WERI-Rb-1 (cell line): ENCODE data around the gene PRR11.

Experiments used
- DNase-seq: peaks from one replicate; pipeline ENCODE4 v3.0.0-alpha.2; 2020
- H3K27ac ChIP-seq: fragments of 250-450 bp; sonication (Bioruptor Pico); 2 replicates; pipeline ENCODE4 v1.5.1; 2020; ENCODE audit warnings: mild to moderate bottlenecking, moderate library complexity
- H3K27me3 ChIP-seq: fragments of 250-450 bp; sonication (Bioruptor Pico); 2 replicates; pipeline ENCODE4 v1.5.1; 2021; ENCODE audit warnings: mild to moderate bottlenecking, low read depth, moderate library complexity; ENCODE audit not compliant: insufficient read depth, severe bottlenecking
- H3K36me3 ChIP-seq: fragments of 250-450 bp; sonication (Bioruptor Pico); 2 replicates; pipeline ENCODE4 v1.5.1; 2020; ENCODE audit warnings: mild to moderate bottlenecking, moderate library complexity
- H3K4me3 ChIP-seq: 2 replicates; pipeline ENCODE4 v1.5.1; 2011; ENCODE audit warnings: low read depth, mild to moderate bottlenecking, control low read depth, low read length
- H3K9me3 ChIP-seq: fragments of 250-450 bp; sonication (Bioruptor Pico); 2 replicates; pipeline ENCODE4 v1.5.1; 2021; ENCODE audit warnings: mild to moderate bottlenecking, moderate library complexity; ENCODE audit not compliant: severe bottlenecking
- CTCF ChIP-seq: IDR thresholded peaks from 2 replicates; pipeline ENCODE4 v1.5.1; 2011; ENCODE audit warnings: low read depth, mild to moderate bottlenecking, control low read depth, inconsistent platforms, low read length

The PRR11 gene

DNA sequence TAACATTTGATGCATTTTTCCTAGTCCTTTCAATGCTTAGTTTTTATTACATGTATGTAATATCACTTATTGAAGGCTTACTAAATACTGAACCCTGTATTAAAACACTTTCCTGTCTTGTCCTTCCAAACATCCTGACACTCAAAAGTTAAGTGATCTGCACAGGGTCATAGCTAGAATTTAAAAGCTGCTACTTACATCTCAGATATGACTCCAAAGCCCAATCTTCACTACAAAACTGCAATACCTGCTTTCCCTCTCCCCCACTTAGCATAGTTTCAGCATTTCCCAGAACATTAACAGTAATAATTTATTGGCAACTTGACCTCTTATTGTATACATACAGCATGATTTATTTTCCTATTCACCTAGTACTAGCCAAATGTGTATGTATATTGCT, 44.6 kb upstream of the PRR11 start:
- Histone ChIP-seq H3K4me3 (no peak overlapping the region), H3K36me3 (peaks cover 61% of the 10 kb centered on the region)

GRCh38 chr17:59111539-59111938, 44.0 kb upstream of the PRR11 start:
- no peak for DNase-seq
- Histone ChIP-seq H3K27ac (no peak overlapping the region), H3K27me3 (no peaks in the 10 kb centered on the region), H3K9me3 (no peaks in the 10 kb centered on the region), H3K36me3 (peaks cover 64% of the 10 kb centered on the region), H3K4me3 (no peak overlapping the region)
- TF ChIP-seq CTCF, result no peak

More for the DNA sequence above, 44.6 kb upstream of the PRR11 start:
- no peak for TF ChIP-seq CTCF
- H3K27ac ChIP-seq, result no peak overlapping the region
- no peak for DNase-seq
- H3K9me3 ChIP-seq, result no peaks in the 10 kb centered on the region
- H3K27me3 ChIP-seq, result no peaks in the 10 kb centered on the region

DNA sequence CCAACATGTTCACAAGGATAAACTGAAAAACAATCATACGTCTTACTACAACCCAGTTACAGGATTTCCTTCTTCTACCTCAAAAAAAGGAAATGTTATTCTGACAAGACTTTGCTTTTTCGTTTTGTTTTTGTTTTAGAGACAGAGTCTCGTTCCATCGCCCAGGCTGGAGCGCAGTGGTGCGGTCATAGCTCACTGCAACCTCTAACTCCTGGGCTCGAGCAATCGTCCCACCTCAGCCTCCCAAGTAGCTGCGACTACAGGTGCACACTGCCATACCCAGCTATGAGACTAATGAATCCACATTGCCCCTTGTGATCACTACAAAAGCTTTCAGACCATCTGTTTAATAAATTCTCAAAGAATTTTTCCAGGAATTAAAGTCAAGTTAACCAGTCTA, 40.1 kb upstream of the PRR11 start:
- Histone ChIP-seq H3K27me3 (no peaks in the 10 kb centered on the region), H3K4me3 (no peak overlapping the region), H3K9me3 (no peaks in the 10 kb centered on the region), H3K36me3 (peaks cover 87% of the 10 kb centered on the region), H3K27ac (no peak overlapping the region)
- no peak for DNase-seq
- TF ChIP-seq CTCF, result no peak

DNA sequence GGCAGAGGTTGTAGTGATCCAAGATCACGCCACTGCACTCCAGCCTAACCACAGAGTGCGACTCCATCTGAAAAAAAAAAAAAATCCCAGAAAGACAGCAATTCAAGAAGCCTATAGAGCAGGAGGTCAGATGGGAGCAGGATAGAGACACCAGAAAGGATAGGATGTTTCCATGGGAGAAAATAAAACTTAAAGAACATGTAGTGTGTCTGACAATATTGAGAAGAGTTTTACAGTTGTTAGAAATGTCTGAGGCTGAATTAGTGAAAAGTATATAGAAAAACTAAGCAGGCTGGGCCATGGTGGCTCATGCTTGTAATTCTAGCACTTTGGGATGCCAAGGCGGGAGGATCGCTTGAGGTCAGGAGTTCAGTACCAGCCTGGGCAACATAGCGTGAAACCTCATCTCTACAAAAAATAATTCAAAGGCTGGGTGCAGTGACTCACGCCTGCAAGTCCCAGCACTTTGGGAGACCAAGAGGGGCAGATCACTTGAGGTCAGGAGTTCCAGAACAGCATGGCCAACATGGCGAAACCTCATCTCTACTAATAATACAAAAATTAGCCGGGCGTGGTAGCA, 33.6 kb upstream of the PRR11 start:
- Histone ChIP-seq H3K9me3 (no peaks in the 10 kb centered on the region), H3K27ac (no peak overlapping the region), H3K36me3 (peaks cover 88% of the 10 kb centered on the region), H3K4me3 (no peak overlapping the region), H3K27me3 (no peaks in the 10 kb centered on the region)
- no peak for TF ChIP-seq CTCF
- no peak for DNase-seq

- H3K27me3 ChIP-seq, result no peaks in the 10 kb centered on the region
- no peak for TF ChIP-seq CTCF
- H3K9me3 ChIP-seq, result no peaks in the 10 kb centered on the region
- DNase-seq, result no peak
- peaks cover 88% of the 10 kb centered on the region for H3K36me3 ChIP-seq
- no peak overlapping the region for H3K4me3 ChIP-seq
- no peak overlapping the region for H3K27ac ChIP-seq
Observed at GRCh38 chr17:59124665-59125064, 30.9 kb upstream of the PRR11 start.

GRCh38 chr17:59126809-59127417, 28.6 kb upstream of the PRR11 start:
- no peak for TF ChIP-seq CTCF
- DNase-seq, result no peak
- no peak overlapping the region for H3K27ac ChIP-seq
- no peaks in the 10 kb centered on the region for H3K27me3 ChIP-seq
- no peaks in the 10 kb centered on the region for H3K9me3 ChIP-seq
- no peak overlapping the region for H3K4me3 ChIP-seq
- peaks cover 83% of the 10 kb centered on the region for H3K36me3 ChIP-seq
